Stimulated activated CD4-positive, alpha-beta T cell treated with anti-CD3 and anti-CD28 coated beads, Interleukin-1b, Interleukin-23, amount 100 ng/mL, for 1 hour (primary cell): Measurements from ENCODE around the gene SLC25A11.
"Not testable (repeated sequence)": the region's sequence is repeated elsewhere in the genome, so short reads cannot be mapped to it uniquely, and the experiment has no call there.

ENCODE experiments used
- DNase-seq, 2 donors: peaks; one replicate each; pipeline ENCODE4 v3.0.0-alpha.2; 2020; ENCODE audit warnings: low read depth in 2 of 2

Gene SLC25A11

GRCh38 chr17:4920351-4921048 is 19.3 kb downstream of the SLC25A11 start:
- no peak for DNase-seq

GRCh38 chr17:4919511-4920047 is 20.3 kb downstream of the SLC25A11 start:
- DNase-seq = no peak

- not testable (repeated sequence) for DNase-seq
Measured at GRCh38 chr17:4914551-4914950, 25.3 kb downstream of the SLC25A11 start.

- no peak for DNase-seq
Measured at GRCh38 chr17:4913994-4914393, 25.9 kb downstream of the SLC25A11 start.

GRCh38 chr17:4908711-4909496 is 30.9 kb downstream of the SLC25A11 start:
- DNase-seq = peak; percentile 37 to 39

GRCh38 chr17:4908301-4908700 is 31.5 kb downstream of the SLC25A11 start:
- DNase-seq = no peak

- DNase-seq = not testable (repeated sequence)
Measured at GRCh38 chr17:4906642-4907041, 33.2 kb downstream of the SLC25A11 start.

GRCh38 chr17:4903051-4903818 is 36.6 kb downstream of the SLC25A11 start, which contains the start of gene CHRNE:
CHRNE (minus strand) TSS chr17:4903098; CDS start chr17:4903063, 35 bp downstream.
- peak; percentile 42 to 52 for DNase-seq

GRCh38 chr17:4902540-4902939 is 37.3 kb downstream of the SLC25A11 start:
- DNase-seq = no peak

- DNase-seq = no peak
Measured at GRCh38 chr17:4901648-4902344, 38.0 kb downstream of the SLC25A11 start.

- DNase-seq = no peak
Measured at GRCh38 chr17:4901108-4901647, 38.7 kb downstream of the SLC25A11 start.

GRCh38 chr17:4900231-4901107 is 39.4 kb downstream of the SLC25A11 start:
- DNase-seq = no peak

- DNase-seq = peak; percentile 77 to 96
Measured at GRCh38 chr17:4899341-4900230, 40.3 kb downstream of the SLC25A11 start, which contains the start of gene C17orf107. C17orf107 (plus strand) TSS chr17:4899536; CDS start chr17:4899763, 227 bp downstream.

GRCh38 chr17:4898927-4899326 is 40.9 kb downstream of the SLC25A11 start:
- DNase-seq = no peak

- no peak for DNase-seq
Measured at GRCh38 chr17:4898351-4898750, 41.5 kb downstream of the SLC25A11 start.

GRCh38 chr17:4897785-4898184 is 42.1 kb downstream of the SLC25A11 start:
- no peak for DNase-seq

- DNase-seq = no peak
Measured at GRCh38 chr17:4897198-4897687, 42.6 kb downstream of the SLC25A11 start.

GRCh38 chr17:4896332-4897197 is 43.3 kb downstream of the SLC25A11 start:
- DNase-seq = no peak
